Left lung (tissue), 10 donors: ENCODE data around the gene ALDH3A1. TPM values are rescaled to one million over a fixed set of nuclear protein-coding genes. Genes with fewer than 3 reads are reported as not detected.
A peak's percentile ranks its signal among the peaks of the same experiment; 100 is the strongest.

Experiments used
- ATAC-seq: fragments of 200-7000 bp; cut with Tn5 transposase; one replicate; pipeline ENCODE4 v1.9.1; 2020; ENCODE audit warnings: moderate library complexity
- DNase-seq, 4 donors: peaks; one replicate each; pipeline ENCODE4 v3.0.0-alpha.2; 2013 to 2020
- H3K27ac ChIP-seq, 2 donors: fragments of 200-600 bp; sonication (generic) in 1 of 2; one replicate each; pipeline versions ENCODE4 v1.5.0 to v1.8.0; 2020 to 2021
- H3K27me3 ChIP-seq, 2 donors: fragments of 200-600 bp; sonication (generic) in 1 of 2; one replicate each; pipeline versions ENCODE4 v1.5.0 to v1.8.0; 2020 to 2021
- H3K36me3 ChIP-seq, 2 donors: fragments of 200-600 bp; sonication (generic) in 1 of 2; one replicate each; pipeline versions ENCODE4 v1.5.0 to v1.8.0; 2020 to 2021
- H3K4me1 ChIP-seq, 2 donors: fragments of 200-600 bp; one replicate each; pipeline ENCODE4 v1.8.0; 2021
- H3K4me3 ChIP-seq, 2 donors: fragments of 200-600 bp; sonication (generic) in 1 of 2; one replicate each; pipeline versions ENCODE4 v1.5.0 to v1.8.0; 2020 to 2021; ENCODE audit warnings: mild to moderate bottlenecking in 1 of 2
- H3K9me3 ChIP-seq, 2 donors: fragments of 200-600 bp; sonication (generic) in 1 of 2; one replicate each; pipeline versions ENCODE4 v1.5.0 to v1.8.0; 2020 to 2021
- CTCF ChIP-seq, 2 donors: fragments of 200-600 bp; sonication (generic) in 1 of 2; IDR thresholded peaks; one replicate each; pipeline versions ENCODE4 v1.5.0 to v1.8.0; 2021; ENCODE audit warnings: antibody characterized with exemption in 2 of 2
- intact Hi-C, 2 donors: fragments of 100-400 bp; cut with DNase I; formaldehyde crosslinking; loops; one replicate each; pipeline versions ENCODE4 v1.11.2 to v1.14.2; 2022
- polyA plus RNA-seq, 6 donors: library from polyadenylated mRNA; unstranded; fragments of 120-200 nt; gene quantifications; one replicate each; pipeline ENCODE4 v1.2.1, GENCODE V29; 2013; ENCODE audit not compliant: insufficient read length in 6 of 6
- total RNA-seq, 2 donors: library from RNA; stranded (reverse); fragmentation: NEBNext Ultra II Directional; extraction: Animal tissue kit (Norgen Biotek cat#: 25700); gene quantifications; one replicate each; pipeline ENCODE4 v1.2.1, GENCODE V29; 2021
- donor health status: DM: no; HTN: yes; CAD: no.
- donor health status: DM: no; HTN: no; CAD: no.

Gene ALDH3A1
- total and polyA plus RNA-seq, 8 donors: 0.41 to 4.7 (median 0.68) TPM

DNA sequence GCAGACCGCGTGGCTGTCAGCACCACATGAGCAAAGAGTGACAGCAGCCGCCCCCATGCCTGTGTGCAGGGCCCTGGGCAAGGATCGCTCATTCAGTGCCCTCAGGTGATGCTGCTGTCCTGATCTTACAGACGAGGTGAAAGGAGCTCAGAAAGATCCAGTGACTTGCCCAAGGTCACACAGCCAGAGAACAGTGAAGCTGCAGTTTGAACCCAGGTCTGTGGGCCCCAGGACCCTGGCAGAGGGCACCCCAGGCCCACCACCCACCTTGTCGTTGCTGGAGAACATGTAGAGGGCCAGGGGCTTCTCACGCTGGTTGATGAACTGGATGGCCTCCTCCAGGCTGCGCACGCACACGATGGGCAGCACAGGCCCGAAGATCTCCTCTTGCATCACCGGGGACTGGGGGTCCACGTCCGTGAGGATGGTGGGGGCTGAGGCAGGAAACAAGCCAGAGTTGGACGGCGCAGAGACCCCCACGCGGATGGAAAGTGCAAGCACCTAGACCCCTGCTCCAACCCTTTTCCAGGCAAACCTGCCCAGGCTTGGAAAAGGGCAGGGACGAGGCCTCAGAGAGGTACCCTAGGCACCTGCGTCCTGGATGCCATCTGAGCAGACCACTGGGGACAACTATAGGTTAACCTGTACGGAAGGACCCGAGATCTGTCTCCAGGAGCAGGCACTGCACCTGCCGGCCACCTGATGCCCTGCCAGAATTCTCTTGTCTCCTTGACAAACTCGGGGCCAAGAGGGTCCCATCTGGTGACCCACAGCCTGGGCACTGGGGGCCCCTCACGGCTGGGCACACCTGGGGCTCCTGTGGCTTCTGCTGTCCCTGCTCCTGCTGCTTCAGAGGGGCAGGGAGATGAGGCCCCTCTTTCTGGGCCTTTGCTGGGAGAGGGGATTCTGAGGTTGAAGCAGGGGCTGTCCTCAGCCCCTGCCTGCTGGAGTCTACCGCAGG, 8.6 kb downstream of the ALDH3A1 start:
- Histone ChIP-seq H3K36me3 (no peaks in the 10 kb centered on the region), H3K4me1 (peaks cover 0 to 3% of the 10 kb centered on the region in 2 donors), H3K27me3 (no peaks in the 10 kb centered on the region), H3K9me3 (no peaks in the 10 kb centered on the region), H3K4me3 (no peak overlapping the region), H3K27ac (no peak overlapping the region)
- DNase-seq (no peak), ATAC-seq (no peak)
- TF ChIP-seq CTCF (IDR thresholded peaks at IDR 0.05): no peak
- intact Hi-C loops: no loop called here

DNA sequence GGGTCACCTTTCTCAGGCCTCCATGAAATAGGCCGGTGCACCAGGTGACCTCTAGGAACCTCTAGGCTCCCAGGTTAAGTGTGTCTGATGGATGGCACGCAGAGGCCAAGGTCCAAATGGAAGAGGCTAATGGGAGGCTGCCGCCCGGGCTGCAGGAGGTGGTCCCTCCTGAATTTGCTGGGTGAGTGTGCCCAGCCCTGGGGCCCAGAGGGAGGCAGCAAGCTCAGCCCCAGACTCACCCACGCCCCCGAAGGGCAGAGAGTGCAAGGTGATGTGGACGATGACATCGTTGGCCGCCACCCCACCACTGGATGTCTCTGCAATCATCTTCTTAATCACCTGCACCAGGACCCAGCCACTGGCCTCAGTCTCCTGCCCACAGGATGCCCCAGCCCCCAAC, 9.3 kb downstream of the ALDH3A1 start:
- H3K9me3 ChIP-seq: no peaks in the 10 kb centered on the region
- ATAC-seq: no peak

GRCh38 chr17:19738073-19738449, 10.0 kb downstream of the ALDH3A1 start:
- Histone ChIP-seq H3K27ac (no peak overlapping the region), H3K36me3 (no peaks in the 10 kb centered on the region), H3K27me3 (no peaks in the 10 kb centered on the region), H3K9me3 (no peaks in the 10 kb centered on the region), H3K4me1 (no peaks in the 10 kb centered on the region), H3K4me3 (no peak overlapping the region)
- DNase-seq (peak in 1 of 4 donors; percentile 62), ATAC-seq (no peak)
- no peak for TF ChIP-seq CTCF (IDR thresholded peaks at IDR 0.05)
- intact Hi-C loops: no loop called here

More for the DNA sequence above, 9.3 kb downstream of the ALDH3A1 start:
- Histone ChIP-seq H3K27ac (no peak overlapping the region), H3K4me1 (no peaks in the 10 kb centered on the region), H3K27me3 (no peaks in the 10 kb centered on the region), H3K4me3 (no peak overlapping the region), H3K36me3 (no peaks in the 10 kb centered on the region)
- intact Hi-C loops: no loop called here
- DNase-seq: no peak
- TF ChIP-seq CTCF (IDR thresholded peaks at IDR 0.05): no peak

DNA sequence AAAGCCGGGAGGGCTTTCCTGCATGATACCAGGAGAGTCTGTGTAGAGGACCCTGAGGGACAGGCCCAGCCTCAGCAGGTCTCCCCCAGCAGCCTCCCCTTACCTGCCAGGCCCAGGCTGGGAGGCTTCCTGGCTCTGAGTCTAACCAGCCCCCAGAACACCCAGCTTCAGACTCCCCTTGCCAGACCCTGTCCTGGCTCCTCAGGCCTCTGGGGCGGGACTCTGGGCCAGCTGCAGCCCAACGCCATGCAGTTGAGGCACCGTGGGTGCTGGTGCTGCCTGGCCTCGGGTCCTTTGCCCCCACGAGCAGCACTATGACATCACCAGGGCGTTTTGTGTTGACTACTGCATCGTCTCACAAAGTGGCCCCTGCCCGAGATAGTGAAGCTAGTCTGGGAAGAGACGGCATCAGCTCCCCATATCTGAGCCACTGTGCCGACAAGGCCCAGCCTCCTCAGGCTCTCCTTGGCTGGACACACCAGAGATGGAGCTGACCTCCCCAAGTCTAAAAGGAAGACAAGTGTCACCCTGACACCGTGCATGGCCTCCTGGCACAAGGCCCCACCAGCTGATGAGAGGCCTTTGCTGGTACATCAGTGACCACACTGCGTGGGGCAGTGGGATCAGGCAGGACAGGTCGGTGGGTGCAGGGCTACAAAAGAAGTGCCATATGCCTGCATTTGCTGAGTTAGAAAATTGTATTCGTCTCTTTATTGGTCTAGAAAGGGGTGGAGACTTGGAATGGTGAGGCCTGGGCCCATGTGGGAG, 10.6 kb downstream of the ALDH3A1 start:
- H3K9me3 ChIP-seq: no peaks in the 10 kb centered on the region
- ATAC-seq (no peak), DNase-seq (peak in 1 of 4 donors; percentile 54)
- intact Hi-C loops: no loop called here
- H3K27me3 ChIP-seq: no peaks in the 10 kb centered on the region
- no peak for TF ChIP-seq CTCF (IDR thresholded peaks at IDR 0.05)
- H3K4me1 ChIP-seq: no peaks in the 10 kb centered on the region
- no peak overlapping the region for H3K4me3 ChIP-seq
- H3K27ac ChIP-seq: no peak overlapping the region
- no peaks in the 10 kb centered on the region for H3K36me3 ChIP-seq

DNA sequence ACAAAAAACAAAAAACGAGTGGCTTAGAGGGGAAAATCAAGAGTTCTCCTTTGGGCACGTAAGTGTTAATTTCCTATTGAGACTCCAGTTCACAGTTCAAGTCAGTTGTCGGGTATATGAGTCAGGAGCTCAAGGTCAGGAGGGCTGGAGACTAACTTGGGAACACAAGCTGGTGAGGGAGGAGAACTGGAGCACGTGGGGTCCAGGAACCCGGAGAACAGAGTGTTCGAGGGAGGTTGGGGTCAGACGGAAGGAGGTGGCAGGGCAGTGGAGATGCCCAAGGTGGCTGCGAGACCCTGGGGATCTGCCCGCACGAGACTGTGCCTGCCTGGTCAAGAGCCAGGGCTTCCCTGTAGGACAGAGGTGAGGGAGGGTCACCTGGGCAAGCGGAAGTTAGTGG, 12.0 kb downstream of the ALDH3A1 start:
- peak in 1 of 4 donors; percentile 22 for DNase-seq
- Histone ChIP-seq H3K4me3 (no peak overlapping the region), H3K4me1 (peaks cover 0 to 3% of the 10 kb centered on the region in 2 donors), H3K9me3 (no peaks in the 10 kb centered on the region), H3K27ac (no peak overlapping the region), H3K36me3 (no peaks in the 10 kb centered on the region), H3K27me3 (no peaks in the 10 kb centered on the region)
- ATAC-seq: no peak
- intact Hi-C loops: no loop called here
- no peak for TF ChIP-seq CTCF (IDR thresholded peaks at IDR 0.05)
